HG02642 (cell line): ENCODE data around the gene ABHD17B.
"Not testable (repeated sequence)": the region's sequence is repeated elsewhere in the genome, so short reads cannot be mapped to it uniquely, and the experiment has no call there.

Source experiments
- ATAC-seq: cut with Tn5 transposase; IDR thresholded peaks from one replicate; pipeline ENCODE4 v1.9.1; 2021; ENCODE audit warnings: mild to moderate bottlenecking; ENCODE audit not compliant: unreplicated experiment, poor library complexity

Gene ABHD17B

DNA sequence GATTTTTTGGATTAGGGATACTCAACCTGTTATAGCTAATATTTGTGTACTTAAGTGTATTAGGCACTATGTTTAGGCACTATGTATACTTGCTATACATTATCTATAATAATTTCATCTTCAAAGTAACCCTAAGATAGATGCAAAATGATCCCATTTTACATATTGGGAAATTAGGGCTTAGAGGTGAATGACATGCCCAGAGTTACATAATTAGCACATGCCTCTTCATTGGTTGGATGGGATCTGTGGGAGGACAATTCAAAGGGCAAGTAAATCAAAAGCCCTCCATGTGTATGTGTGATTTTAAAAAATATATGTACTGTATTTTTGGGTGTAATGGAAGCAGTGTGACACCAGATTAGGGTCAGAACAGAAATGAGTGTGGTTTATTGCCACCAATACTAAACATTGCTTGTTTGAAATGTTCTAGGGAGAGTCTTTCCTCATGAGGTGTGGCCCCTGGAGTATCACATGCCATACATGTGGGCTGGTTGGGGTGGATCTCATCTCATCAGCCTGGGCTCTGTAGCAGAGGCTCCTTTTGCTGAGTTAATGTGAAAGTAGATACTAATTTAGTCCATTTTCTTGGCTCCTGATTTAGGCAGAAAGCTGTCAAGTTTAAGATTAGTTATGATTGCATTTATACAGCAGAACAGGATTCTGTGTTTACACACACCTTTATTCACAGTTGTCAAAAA, 6.0 kb upstream of the ABHD17B start:
- peak; percentile 78 for ATAC-seq

DNA sequence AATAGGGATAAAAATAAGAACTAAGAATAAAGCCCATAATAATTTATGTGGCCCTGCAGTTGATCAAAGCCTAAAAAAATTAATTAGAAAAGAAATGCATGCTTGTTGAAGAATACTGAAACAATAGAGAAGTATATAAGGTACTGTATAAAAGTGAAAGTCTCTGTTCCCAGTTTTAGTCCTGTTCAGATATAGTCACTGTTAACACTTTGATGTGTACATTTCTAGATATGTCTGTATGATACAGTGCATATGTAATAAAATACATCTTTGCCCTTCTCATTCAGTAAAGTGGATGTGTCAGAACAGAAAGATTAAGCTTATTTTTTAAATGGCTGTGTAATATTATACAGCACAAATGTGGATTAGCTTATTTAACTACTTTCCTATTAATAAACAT, 4.5 kb upstream of the ABHD17B start:
- no peak for ATAC-seq

DNA sequence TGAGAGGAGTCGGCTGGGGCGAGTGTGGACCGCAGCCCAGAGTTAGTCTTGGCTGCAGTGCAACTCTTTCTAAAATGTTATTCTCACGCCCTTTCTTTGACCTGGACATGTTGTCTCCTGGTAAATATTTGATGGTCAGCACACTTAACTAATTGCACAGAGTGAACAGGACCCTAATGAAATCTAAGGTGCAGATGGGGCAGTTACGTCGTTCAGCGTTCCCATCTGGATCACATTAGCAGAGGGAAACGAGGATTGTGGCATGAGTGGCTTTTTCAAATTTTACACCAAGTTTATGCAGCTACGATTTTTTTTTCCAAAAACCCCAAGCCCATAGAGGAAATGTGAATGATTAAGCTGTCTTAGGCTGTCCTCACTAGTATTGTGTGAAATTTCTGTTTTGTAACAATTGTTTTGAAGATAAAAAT, 929 bp upstream of the ABHD17B start:
- ATAC-seq = no peak

DNA sequence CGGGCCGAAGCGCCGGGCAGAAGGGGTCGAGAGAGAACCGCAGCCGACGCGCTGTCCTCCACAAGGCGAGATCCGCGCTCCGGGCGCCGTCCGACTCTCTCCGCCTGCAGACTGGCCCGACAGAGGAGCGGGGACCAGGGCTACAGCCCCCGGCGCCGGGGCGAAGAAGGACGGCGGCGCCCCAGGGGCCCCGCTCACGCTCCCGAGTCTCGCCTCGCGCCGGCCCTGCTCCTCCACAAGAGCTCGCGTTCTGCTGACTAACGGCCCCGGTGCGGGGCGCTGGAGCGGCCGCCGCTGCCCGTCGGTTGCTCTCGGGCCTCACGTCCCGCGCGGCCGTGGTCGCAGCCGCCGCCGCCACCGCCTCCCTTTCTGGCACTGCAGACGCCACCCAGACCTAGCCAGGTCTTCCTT, 338 bp downstream of the ABHD17B start:
- ATAC-seq = peak; percentile 27

GRCh38 chr9:71909887-71910649, 925 bp downstream of the ABHD17B start:
- peak; percentile 13 for ATAC-seq

- ATAC-seq = no peak
Observed at GRCh38 chr9:71908825-71909224, 2.2 kb downstream of the ABHD17B start.

DNA sequence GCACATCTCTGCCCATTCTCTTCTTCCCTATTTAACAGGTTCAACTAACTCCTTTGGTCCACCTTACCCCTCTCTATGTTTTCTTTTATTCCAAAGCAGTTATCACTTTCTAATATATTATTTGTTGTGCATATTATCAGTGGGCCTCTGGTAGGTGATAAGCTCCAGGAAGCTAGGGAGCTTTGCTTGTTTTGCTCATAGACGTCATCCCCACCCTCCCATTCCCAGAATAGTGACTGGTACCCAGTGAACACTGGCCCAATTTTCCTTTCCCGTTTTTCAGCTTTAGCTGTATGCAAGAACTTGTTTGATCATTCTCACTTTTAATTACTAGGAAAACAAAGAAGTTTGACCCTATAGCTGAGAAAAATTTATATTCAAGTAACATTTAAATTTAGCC, 6.9 kb downstream of the ABHD17B start:
- ATAC-seq = no peak

DNA sequence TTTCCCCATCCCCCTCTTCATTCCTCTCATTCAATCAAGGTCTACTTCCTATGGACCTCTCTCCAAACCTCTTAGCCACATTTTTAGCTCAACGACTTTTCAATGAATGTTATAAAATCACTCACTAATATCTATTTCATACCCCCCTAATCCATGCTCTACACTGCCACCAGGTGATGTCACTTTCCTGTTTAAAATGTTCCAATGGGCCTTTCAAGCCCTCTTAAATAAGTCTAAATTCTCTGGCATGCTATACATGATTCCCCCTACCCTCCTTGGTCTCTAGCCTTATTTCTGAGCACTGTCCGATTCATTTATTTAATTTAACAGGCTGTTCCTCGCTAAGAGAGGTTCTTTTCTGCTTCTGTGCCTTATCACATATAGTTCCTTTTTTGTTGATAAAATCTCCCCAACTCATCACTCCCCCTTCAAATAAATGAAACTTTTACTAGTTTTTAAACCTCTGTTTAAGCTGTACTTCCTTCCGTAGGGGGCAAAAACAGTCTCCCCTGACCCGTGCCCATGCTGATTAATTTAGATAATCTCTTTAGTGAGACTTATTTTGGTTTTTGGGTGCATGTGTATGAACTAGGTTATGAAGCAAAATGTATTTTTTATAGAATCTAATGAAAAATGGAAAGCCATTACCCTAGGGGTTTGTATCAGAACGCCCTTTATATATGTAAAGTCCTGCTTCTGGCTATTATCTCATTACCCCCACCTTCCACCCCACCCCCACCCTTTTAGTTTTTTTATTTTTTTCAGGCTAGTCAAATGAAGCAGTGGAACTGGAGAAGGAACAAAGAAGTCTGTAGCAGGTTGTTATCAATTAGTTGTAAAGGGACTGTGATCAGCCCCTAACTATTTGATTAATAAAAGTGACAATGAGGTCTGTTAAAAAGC, 9.0 kb downstream of the ABHD17B start:
- no peak for ATAC-seq

DNA sequence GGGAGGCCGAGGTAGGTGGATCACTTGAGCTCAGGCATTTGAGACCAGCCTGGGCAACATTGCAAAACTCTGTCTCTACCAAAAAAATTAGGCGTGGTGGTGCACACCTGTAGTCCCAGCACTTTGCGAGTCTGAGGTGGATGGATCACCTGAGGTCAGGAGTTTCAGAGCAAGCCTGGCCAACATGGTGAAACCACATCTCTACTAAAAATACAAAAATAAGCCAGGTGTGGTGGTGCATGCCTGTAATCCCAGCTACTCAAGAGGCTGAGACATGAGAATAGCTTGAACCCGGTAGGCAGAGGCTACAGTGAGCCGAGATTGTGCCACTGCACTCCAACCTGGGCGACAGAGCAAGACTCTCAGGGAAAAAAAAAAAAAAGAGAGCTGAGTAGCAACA, 12.2 kb downstream of the ABHD17B start:
- ATAC-seq = not testable (repeated sequence)

GRCh38 chr9:71897577-71897976, 13.4 kb downstream of the ABHD17B start:
- peak; percentile 58 for ATAC-seq

GRCh38 chr9:71896761-71897160, 14.2 kb downstream of the ABHD17B start:
- ATAC-seq = no peak

- ATAC-seq = no peak
Observed at GRCh38 chr9:71895955-71896354, 15.0 kb downstream of the ABHD17B start.

- ATAC-seq = peak; percentile 41
Observed at GRCh38 chr9:71895117-71895516, 15.9 kb downstream of the ABHD17B start.

GRCh38 chr9:71891557-71892189, 19.3 kb downstream of the ABHD17B start:
- no peak for ATAC-seq

DNA sequence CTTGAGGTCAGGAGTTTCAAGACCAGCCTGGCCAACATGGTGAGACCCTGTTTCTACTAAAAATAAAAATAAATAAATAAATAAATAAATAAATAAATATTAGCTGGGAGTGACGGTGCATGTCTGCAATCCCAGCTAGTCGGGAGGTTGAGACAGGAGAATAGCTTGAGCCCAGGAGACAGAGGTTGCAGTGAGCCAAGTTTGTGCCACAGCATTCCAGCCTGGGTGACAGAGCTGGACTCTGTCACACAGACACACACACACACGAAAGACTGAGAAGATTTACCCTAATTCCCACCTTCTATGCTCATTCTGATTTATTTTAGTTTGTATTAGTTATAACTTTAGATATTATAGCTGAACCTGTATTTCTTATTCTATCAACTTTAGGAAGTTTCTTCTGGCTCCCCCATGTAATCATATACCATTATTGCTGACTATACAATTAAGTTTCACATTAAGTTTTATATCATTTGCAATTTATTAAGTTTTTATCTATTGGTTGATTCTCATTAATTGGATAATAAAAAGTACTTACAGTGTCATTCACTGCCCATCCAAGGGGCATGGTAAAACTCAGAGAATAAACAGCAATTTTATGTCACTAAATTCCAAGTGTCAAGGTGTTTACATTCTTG, 20.8 kb downstream of the ABHD17B start:
- no peak for ATAC-seq

- ATAC-seq = no peak
Observed at GRCh38 chr9:71887362-71887761, 23.6 kb downstream of the ABHD17B start.

- no peak for ATAC-seq
Observed at GRCh38 chr9:71886541-71886940, 24.5 kb downstream of the ABHD17B start.

DNA sequence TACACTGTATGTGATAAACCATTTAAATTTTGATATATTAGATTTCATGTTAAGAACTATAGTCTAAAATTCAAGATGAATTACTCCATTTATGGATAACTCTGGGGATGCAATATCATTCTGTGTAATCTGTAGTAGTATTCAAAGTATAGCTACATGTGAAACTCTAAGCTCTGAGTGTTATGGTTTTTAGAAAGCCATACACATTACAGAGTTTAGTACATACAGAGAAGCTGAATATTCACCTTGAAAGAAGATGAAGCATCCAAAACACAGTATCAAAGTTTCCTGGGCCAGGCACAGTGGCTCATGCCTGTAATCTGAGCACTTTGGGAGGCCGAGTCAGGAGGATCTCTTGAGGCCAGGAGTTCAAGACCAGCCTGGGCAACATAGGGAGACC, 25.0 kb downstream of the ABHD17B start:
- peak; percentile 45 for ATAC-seq

DNA sequence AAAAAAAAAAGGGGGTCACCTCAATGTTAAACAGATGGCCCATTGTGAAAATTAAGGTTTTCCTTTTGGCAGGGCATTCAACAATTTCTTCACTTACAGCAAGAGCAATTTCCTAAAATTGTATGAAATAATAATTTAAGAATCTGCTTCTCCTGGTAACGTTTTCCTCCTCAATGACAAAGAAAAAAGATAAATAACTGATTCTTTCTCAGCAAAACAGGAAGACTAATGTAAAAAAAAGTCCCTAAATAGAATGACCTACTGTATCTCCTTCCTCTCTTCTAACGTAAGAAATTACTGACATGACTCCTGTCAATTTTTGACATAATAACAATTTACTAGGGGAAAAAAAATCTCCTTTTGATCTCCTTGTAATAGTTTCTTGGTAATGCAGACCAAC, 25.5 kb downstream of the ABHD17B start:
- ATAC-seq = no peak

GRCh38 chr9:71884005-71884404, 27.0 kb downstream of the ABHD17B start:
- ATAC-seq = no peak
